HEK293 (cell line): ENCODE results near the gene RNH1.

Experiments used
- BCL6B ChIP-seq: fragments of 450-650 bp; formaldehyde crosslinking; IDR thresholded peaks from 2 replicates; pipeline ENCODE4 v1.5.1; 2017; ENCODE audit warnings: missing biosample characterization, missing genetic modification characterization
- CTCF ChIP-seq: fragments of 450-650 bp; formaldehyde crosslinking; IDR thresholded peaks from 2 replicates; pipeline ENCODE4 v1.5.1; 2016; ENCODE audit warnings: missing biosample characterization, missing genetic modification characterization
- ZBTB11 ChIP-seq: fragments of 450-650 bp; formaldehyde crosslinking; conservative IDR thresholded peaks from 2 replicates; pipeline ENCODE4 v1.5.1; 2016; ENCODE audit warnings: low read depth, missing biosample characterization, missing genetic modification characterization
- ZBTB6 ChIP-seq: fragments of 450-650 bp; formaldehyde crosslinking; IDR thresholded peaks from 2 replicates; pipeline ENCODE4 v1.5.1; 2017; ENCODE audit warnings: missing biosample characterization, missing genetic modification characterization
- ZNF175 ChIP-seq: fragments of 450-650 bp; formaldehyde crosslinking; IDR thresholded peaks from 2 replicates; pipeline ENCODE4 v1.5.1; 2016; ENCODE audit warnings: missing biosample characterization, missing genetic modification characterization
- ZNF341 ChIP-seq: fragments of 450-650 bp; formaldehyde crosslinking; IDR thresholded peaks from 2 replicates; pipeline ENCODE4; 2016; ENCODE audit warnings: low read depth, missing biosample characterization, missing genetic modification characterization
- ZNF558 ChIP-seq: fragments of 450-650 bp; formaldehyde crosslinking; IDR thresholded peaks from 2 replicates; pipeline ENCODE4 v1.5.1; 2016; ENCODE audit warnings: missing biosample characterization, missing genetic modification characterization
- ZNF768 ChIP-seq: fragments of 450-650 bp; formaldehyde crosslinking; IDR thresholded peaks from 2 replicates; pipeline ENCODE4 v1.5.1; 2018; ENCODE audit warnings: missing biosample characterization, mild to moderate bottlenecking, missing genetic modification characterization

GRCh38 chr11:526192-526591 is 19.1 kb upstream of the RNH1 start:
- TF ChIP-seq BCL6B (tag by site-specific recombination) (no peak), ZNF341 (tag by site-specific recombination) (no peak), ZBTB11 (tag by site-specific recombination) (no peak), CTCF (tag by site-specific recombination) (no peak), ZNF558 (no peak), ZNF768 (tag by site-specific recombination) (no peak), ZBTB6 (tag by site-specific recombination) (no peak), ZNF175 (tag by site-specific recombination) (no peak)
